GM23338 (cell line): ENCODE measurements around the gene CDKN1A. TPM values are rescaled to one million over a fixed set of nuclear protein-coding genes. Genes with fewer than 3 reads are reported as not detected.
"Not testable (repeated sequence)": the region's sequence is repeated elsewhere in the genome, so short reads cannot be mapped to it uniquely, and the experiment has no call there.

ENCODE experiments used
- ATAC-seq: fragments of 200-7000 bp; cut with Tn5 transposase; 3 replicates; pipeline ENCODE4 v1.9.1; 2020
- DNase-seq: peaks from one replicate; pipeline ENCODE4 v3.0.0-alpha.2; 2015; ENCODE audit warnings: low spot score
- H2AFZ ChIP-seq: fragments of 200-600 bp; sonication (generic); 2 replicates; pipeline ENCODE4 v1.8.0; 2016; ENCODE audit warnings: antibody characterized with exemption, mild to moderate bottlenecking, moderate library complexity
- H3F3A ChIP-seq: fragments of 200-600 bp; sonication (generic); replicated peaks from 2 replicates; pipeline ENCODE4 v1.8.0; 2017; ENCODE audit warnings: antibody characterized with exemption, mixed run types, low read depth
- H3K27ac ChIP-seq: fragments of 200-600 bp; sonication (generic); 2 replicates; pipeline ENCODE4 v1.6.1; 2016; ENCODE audit warnings: low read depth
- H3K27me3 ChIP-seq: fragments of 200-600 bp; sonication (generic); 2 replicates; pipeline ENCODE4 v1.8.0; 2016; ENCODE audit warnings: mild to moderate bottlenecking, mixed run types, moderate library complexity; ENCODE audit not compliant: insufficient read depth
- H3K36me3 ChIP-seq: fragments of 200-600 bp; sonication (generic); 2 replicates; pipeline ENCODE4 v1.8.0; 2016; ENCODE audit warnings: mild to moderate bottlenecking; ENCODE audit not compliant: insufficient read depth
- H3K4me1 ChIP-seq: fragments of 200-600 bp; sonication (generic); 2 replicates; pipeline ENCODE4 v1.8.0; 2016; ENCODE audit warnings: mild to moderate bottlenecking, moderate library complexity; ENCODE audit not compliant: insufficient read depth
- H3K4me2 ChIP-seq: fragments of 200-600 bp; sonication (generic); 2 replicates; pipeline ENCODE4 v1.7.1; 2017; ENCODE audit warnings: mixed run types
- H3K4me3 ChIP-seq: fragments of 200-600 bp; sonication (generic); 2 replicates; pipeline ENCODE4 v1.6.1; 2016; ENCODE audit warnings: mixed run types
- H3K79me2 ChIP-seq: fragments of 200-600 bp; sonication (generic); replicated peaks from 2 replicates; pipeline ENCODE4 v1.8.0; 2017; ENCODE audit warnings: mild to moderate bottlenecking; ENCODE audit not compliant: insufficient read depth
- H3K9me2 ChIP-seq: fragments of 200-600 bp; sonication (generic); 2 replicates; pipeline ENCODE4 v1.8.0; 2017; ENCODE audit not compliant: insufficient read depth
- H4K20me1 ChIP-seq: fragments of 200-600 bp; sonication (generic); replicated peaks from 2 replicates; pipeline ENCODE4 v1.8.0; 2017; ENCODE audit warnings: mild to moderate bottlenecking; ENCODE audit not compliant: insufficient read depth
- H3K27ac Mint-ChIP-seq: 2 replicates; pipeline ENCODE4 v1.8.0; 2020; ENCODE audit warnings: inconsistent platforms, mild to moderate bottlenecking, moderate library complexity, mixed read lengths
- H3K27me3 Mint-ChIP-seq: 3 replicates; pipeline ENCODE4 v1.8.0; 2022; ENCODE audit warnings: low read depth, mild to moderate bottlenecking, moderate library complexity, mixed read lengths, inconsistent platforms; ENCODE audit not compliant: insufficient read depth, poor library complexity
- H3K36me3 Mint-ChIP-seq: 3 replicates; pipeline ENCODE4 v1.8.0; 2021; ENCODE audit warnings: low read depth, mild to moderate bottlenecking, inconsistent platforms, moderate library complexity, mixed read lengths
- H3K4me1 Mint-ChIP-seq: 3 replicates; pipeline ENCODE4 v1.8.0; 2020; ENCODE audit warnings: mild to moderate bottlenecking, inconsistent platforms, mixed read lengths
- H3K4me3 Mint-ChIP-seq: 3 replicates; pipeline ENCODE4 v1.8.0; 2021; ENCODE audit warnings: moderate library complexity, mild to moderate bottlenecking, inconsistent platforms, mixed read lengths
- H3K9me3 Mint-ChIP-seq: 3 replicates; pipeline ENCODE4 v1.8.0; 2020; ENCODE audit warnings: moderate library complexity, mild to moderate bottlenecking, inconsistent platforms, mixed read lengths
- JUNB ChIP-seq: IDR thresholded peaks from one replicate; pipeline ENCODE4 v1.6.1; 2016; ENCODE audit warnings: antibody characterized with exemption; ENCODE audit not compliant: unreplicated experiment
- NANOG ChIP-seq: IDR thresholded peaks from 2 replicates; pipeline ENCODE4 v1.6.1; 2016; ENCODE audit warnings: antibody characterized with exemption, borderline replicate concordance
- REST ChIP-seq: IDR thresholded peaks from one replicate; pipeline ENCODE4 v1.6.1; 2018; ENCODE audit warnings: antibody characterized with exemption; ENCODE audit not compliant: unreplicated experiment
- ZNF114 ChIP-seq: fragments of 250-450 bp; sonication (Bioruptor Pico); IDR thresholded peaks from 2 replicates; pipeline ENCODE4 v1.5.0; 2020; ENCODE audit warnings: mild to moderate bottlenecking, moderate library complexity
- polyA plus RNA-seq: library from polyadenylated mRNA; unstranded; fragments of >200 nt; fragmentation: Nextera tagmentation; extraction: Ambion mirVana; gene quantifications from 2 replicates; pipeline ENCODE4 v1.2.1, GENCODE V29; 2016
- total RNA-seq: library from RNA; depleted of rRNA; stranded (reverse); fragments of >200 nt; shearing (Covaris generic); gene quantifications from 2 replicates; pipeline ENCODE4 v1.2.3, GENCODE V29; 2014
- TF ChIP-seq, protein P1 (sequence below): fragments of 250-450 bp; sonication (Bioruptor Pico); IDR thresholded peaks from 2 replicates; pipeline ENCODE4 v1.5.0; 2020; ENCODE audit warnings: mild to moderate bottlenecking, moderate library complexity

The CDKN1A gene
- total and polyA plus RNA-seq, 2 experiments from 2014 or later: 31.5 to 45.6 TPM

DNA sequence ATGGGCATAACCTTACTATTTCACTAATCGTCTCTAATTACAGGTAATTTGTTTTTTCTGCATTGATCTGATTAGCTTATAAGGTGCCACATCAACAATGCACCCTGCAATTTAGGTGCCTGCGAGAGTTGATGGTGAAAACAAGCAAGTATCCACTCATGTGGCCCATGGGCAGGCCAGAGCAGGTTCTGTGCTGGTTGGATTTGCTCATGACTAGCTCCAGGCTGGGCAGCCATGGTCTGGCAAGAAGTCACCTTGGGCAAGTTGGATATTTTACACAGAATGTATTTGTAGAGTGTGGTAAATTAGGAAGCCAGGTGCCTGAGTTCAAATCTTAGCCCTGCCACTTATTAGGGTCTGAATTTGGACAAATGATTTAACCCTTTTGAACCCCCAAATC lies 44.4 kb downstream of the CDKN1A start (continued):
- no peak for TF ChIP-seq REST
- TF ChIP-seq JUNB: no peak
- TF ChIP-seq ZNF114 (CRISPR knock-in tag): no peak
- no peak for TF ChIP-seq NANOG

DNA sequence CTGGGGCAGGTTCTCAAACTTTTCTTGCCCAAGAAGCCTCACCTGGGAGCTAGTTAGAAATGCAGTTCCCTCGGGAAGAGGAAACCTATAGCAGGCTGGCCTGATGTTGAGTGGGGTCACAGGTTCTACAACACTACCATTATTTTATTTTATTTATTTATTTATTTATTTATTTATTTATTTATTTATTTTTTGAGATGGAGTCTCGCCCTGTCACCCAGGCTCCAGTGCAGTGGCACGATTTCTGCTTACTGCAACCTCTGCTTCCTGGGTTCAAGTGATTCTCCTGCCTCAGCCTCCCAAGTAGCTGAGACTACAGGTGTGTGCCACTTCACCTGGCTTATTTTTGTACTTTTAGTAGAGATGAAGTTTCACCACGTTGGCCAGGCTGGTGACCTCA lies 45.5 kb downstream of the CDKN1A start:
- H3K27me3 Mint-ChIP-seq, H2AFZ ChIP-seq, ATAC-seq, H3K27ac Mint-ChIP-seq, H3K4me3 ChIP-seq, H3K4me3 Mint-ChIP-seq, H3K36me3 Mint-ChIP-seq, H3K4me2 ChIP-seq, H3K9me3 Mint-ChIP-seq, H3F3A ChIP-seq, H3K27ac ChIP-seq, H3K9me2 ChIP-seq, H3K27me3 ChIP-seq, H4K20me1 ChIP-seq, H3K4me1 Mint-ChIP-seq, H3K36me3 ChIP-seq, DNase-seq, H3K4me1 ChIP-seq, H3K79me2 ChIP-seq: not testable (repeated sequence)

- no peak overlapping the region for H3K4me3 ChIP-seq
- H3K27me3 ChIP-seq: no peaks in the 10 kb centered on the region
- ATAC-seq (peak; percentile 91), DNase-seq (peak; percentile 94)
- Mint-ChIP-seq H3K4me1 (peaks cover 2% of the 10 kb centered on the region; the same call in 1 of the 3 replicates), H3K4me3 (no peak overlapping the region), H3K27ac (no peak overlapping the region), H3K36me3 (no peaks in the 10 kb centered on the region), H3K27me3 (no peaks in the 10 kb centered on the region), H3K9me3 (no peaks in the 10 kb centered on the region)
- H3K9me2 ChIP-seq: 0 out of 2 replicates have a peak, but pooled peaks cover 3% of the 10 kb centered on the region
- no peak overlapping the region for H3K4me2 ChIP-seq
- H3K79me2 ChIP-seq: no peaks in the 10 kb centered on the region
- no peaks in the 10 kb centered on the region for H4K20me1 ChIP-seq
- H3K27ac ChIP-seq: no peak overlapping the region
- H3K4me1 ChIP-seq: no peaks in the 10 kb centered on the region
- H3K36me3 ChIP-seq: no peaks in the 10 kb centered on the region
- no peak overlapping the region for H2AFZ ChIP-seq
- no peaks in the 10 kb centered on the region for H3F3A ChIP-seq
- TF ChIP-seq REST: no peak
- TF ChIP-seq, protein P1, sequence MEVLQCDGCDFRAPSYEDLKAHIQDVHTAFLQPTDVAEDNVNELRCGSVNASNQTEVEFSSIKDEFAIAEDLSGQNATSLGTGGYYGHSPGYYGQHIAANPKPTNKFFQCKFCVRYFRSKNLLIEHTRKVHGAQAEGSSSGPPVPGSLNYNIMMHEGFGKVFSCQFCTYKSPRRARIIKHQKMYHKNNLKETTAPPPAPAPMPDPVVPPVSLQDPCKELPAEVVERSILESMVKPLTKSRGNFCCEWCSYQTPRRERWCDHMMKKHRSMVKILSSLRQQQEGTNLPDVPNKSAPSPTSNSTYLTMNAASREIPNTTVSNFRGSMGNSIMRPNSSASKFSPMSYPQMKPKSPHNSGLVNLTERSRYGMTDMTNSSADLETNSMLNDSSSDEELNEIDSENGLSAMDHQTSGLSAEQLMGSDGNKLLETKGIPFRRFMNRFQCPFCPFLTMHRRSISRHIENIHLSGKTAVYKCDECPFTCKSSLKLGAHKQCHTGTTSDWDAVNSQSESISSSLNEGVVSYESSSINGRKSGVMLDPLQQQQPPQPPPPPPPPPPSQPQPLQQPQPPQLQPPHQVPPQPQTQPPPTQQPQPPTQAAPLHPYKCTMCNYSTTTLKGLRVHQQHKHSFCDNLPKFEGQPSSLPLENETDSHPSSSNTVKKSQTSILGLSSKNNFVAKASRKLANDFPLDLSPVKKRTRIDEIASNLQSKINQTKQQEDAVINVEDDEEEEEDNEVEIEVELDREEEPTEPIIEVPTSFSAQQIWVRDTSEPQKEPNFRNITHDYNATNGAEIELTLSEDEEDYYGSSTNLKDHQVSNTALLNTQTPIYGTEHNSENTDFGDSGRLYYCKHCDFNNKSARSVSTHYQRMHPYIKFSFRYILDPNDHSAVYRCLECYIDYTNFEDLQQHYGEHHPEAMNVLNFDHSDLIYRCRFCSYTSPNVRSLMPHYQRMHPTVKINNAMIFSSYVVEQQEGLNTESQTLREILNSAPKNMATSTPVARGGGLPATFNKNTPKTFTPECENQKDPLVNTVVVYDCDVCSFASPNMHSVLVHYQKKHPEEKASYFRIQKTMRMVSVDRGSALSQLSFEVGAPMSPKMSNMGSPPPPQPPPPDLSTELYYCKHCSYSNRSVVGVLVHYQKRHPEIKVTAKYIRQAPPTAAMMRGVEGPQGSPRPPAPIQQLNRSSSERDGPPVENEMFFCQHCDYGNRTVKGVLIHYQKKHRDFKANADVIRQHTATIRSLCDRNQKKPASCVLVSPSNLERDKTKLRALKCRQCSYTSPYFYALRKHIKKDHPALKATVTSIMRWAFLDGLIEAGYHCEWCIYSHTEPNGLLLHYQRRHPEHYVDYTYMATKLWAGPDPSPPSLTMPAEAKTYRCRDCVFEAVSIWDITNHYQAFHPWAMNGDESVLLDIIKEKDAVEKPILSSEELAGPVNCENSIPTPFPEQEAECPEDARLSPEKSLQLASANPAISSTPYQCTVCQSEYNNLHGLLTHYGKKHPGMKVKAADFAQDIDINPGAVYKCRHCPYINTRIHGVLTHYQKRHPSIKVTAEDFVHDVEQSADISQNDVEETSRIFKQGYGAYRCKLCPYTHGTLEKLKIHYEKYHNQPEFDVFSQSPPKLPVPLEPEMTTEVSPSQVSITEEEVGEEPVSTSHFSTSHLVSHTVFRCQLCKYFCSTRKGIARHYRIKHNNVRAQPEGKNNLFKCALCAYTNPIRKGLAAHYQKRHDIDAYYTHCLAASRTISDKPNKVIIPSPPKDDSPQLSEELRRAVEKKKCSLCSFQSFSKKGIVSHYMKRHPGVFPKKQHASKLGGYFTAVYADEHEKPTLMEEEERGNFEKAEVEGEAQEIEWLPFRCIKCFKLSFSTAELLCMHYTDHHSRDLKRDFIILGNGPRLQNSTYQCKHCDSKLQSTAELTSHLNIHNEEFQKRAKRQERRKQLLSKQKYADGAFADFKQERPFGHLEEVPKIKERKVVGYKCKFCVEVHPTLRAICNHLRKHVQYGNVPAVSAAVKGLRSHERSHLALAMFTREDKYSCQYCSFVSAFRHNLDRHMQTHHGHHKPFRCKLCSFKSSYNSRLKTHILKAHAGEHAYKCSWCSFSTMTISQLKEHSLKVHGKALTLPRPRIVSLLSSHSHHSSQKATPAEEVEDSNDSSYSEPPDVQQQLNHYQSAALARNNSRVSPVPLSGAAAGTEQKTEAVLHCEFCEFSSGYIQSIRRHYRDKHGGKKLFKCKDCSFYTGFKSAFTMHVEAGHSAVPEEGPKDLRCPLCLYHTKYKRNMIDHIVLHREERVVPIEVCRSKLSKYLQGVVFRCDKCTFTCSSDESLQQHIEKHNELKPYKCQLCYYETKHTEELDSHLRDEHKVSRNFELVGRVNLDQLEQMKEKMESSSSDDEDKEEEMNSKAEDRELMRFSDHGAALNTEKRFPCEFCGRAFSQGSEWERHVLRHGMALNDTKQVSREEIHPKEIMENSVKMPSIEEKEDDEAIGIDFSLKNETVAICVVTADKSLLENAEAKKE (CRISPR knock-in tag): 0 out of 2 replicates have a peak, but pooled peaks have one; percentile 43
These were observed 46.2 kb downstream of the CDKN1A start for GRCh38 chr6:36724514-36725390.
